A549 treated with Hydrocortisone at 1 μM for 4 hours (cell line): ENCODE data around the gene SSUH2. TPM values are rescaled to one million over a fixed set of nuclear protein-coding genes. Genes with fewer than 3 reads are reported as not detected.

Source experiments
- total RNA-seq: library from RNA; stranded (reverse); fragments of 200-300 nt; extraction: Qiagen RNA extraction; gene quantifications from 5 replicates; pipeline ENCODE4 v1.2.3, GENCODE V29; 2022

SSUH2 gene, protein sequence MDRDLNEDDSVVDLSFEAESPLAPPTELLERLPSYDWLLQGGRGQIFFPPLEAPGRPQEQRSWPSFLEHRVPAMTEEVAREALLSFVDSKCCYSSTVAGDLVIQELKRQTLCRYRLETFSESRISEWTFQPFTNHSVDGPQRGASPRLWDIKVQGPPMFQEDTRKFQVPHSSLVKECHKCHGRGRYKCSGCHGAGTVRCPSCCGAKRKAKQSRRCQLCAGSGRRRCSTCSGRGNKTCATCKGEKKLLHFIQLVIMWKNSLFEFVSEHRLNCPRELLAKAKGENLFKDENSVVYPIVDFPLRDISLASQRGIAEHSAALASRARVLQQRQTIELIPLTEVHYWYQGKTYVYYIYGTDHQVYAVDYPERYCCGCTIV
- total RNA-seq = 0.53 to 1.2 TPM (median 1.2 TPM) in 5 replicates

DNA sequence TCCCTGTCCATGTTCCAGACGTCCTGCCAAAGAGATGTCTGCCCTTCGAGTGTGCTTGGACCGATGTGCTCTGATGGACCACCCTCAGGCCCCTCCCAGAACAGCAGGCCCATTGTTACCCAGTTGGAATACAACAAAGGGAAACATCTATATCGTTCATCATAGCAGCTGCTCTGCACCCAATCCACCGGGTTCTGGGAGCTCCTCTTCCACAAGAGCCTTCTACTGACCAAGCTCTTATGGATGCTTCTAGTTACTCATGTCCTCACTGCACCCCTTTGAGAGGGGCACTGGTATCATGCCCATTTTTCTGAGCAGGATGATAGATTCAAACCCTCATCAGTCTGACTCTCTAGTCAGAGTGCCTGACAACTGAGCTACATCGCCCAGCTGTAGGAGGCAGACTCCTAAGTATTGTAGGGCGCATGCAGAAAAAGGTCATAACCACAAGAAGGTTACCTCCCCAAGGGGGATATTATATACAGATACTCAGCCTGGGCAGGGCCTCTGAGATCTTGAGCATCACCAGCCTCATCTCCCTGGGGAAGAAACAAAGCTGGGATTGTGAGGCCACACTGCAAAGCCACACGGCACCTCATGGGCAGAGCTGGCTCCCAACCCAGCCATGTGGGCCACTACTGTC, at the start of gene SSUH2:
Gene SSUH2 (minus strand): TSS at position 51 of the 643 bp plus-strand sequence. CDS start 40 bp downstream, at position 11.

Other genes starting within 250 kb of the SSUH2 start
- 58.0 to 77.2 TPM (median 72.3 TPM) in 5 replicates for gene LMCD1, start 143.0 kb downstream of the SSUH2 start, total RNA-seq
- 0.07 to 0.16 TPM in 2 of 5 replicates, not detected in the others for gene CAV3, start 89.0 kb upstream of the SSUH2 start, total RNA-seq
- gene OXTR, start 124.8 kb upstream of the SSUH2 start, total RNA-seq = 9.0 to 11.6 TPM (median 9.7 TPM) in 5 replicates